Psoas muscle (tissue), 8 donors: Measurements from ENCODE around the gene ADGRG1. TPM values are rescaled to one million over a fixed set of nuclear protein-coding genes. Genes with fewer than 3 reads are reported as not detected.

Source experiments
- ATAC-seq, 4 donors: fragments of 200-7000 bp; cut with Tn5 transposase; one replicate each; pipeline ENCODE4 v1.9.1; 2020; ENCODE audit warnings: moderate library complexity in 3 of 4, mild to moderate bottlenecking in 2 of 4
- DNase-seq, 2 donors: peaks; one replicate each; pipeline ENCODE4 v3.0.0-alpha.2; 2020
- H3K27ac ChIP-seq: fragments of 200-600 bp; one replicate; pipeline ENCODE4 v1.8.0; 2022
- H3K27me3 ChIP-seq, 3 donors: fragments of 200-600 bp in 1 of 3; one replicate each; pipeline versions ENCODE4 v1.6.1 to v1.8.0; 2013 to 2022; ENCODE audit warnings: low read length in 2 of 3, mild to moderate bottlenecking in 2 of 3, moderate library complexity in 1 of 3; ENCODE audit not compliant: insufficient read depth in 3 of 3
- H3K36me3 ChIP-seq, 2 donors: fragments of 200-600 bp in 1 of 2; one replicate each; pipeline versions ENCODE4 v1.6.1 to v1.8.0; 2013 to 2022; ENCODE audit warnings: low read depth in 1 of 2, mild to moderate bottlenecking in 1 of 2, moderate library complexity in 1 of 2; ENCODE audit not compliant: insufficient read depth in 1 of 2
- H3K4me1 ChIP-seq: fragments of 200-600 bp; one replicate; pipeline ENCODE4 v1.8.0; 2022
- H3K4me3 ChIP-seq: fragments of 200-600 bp; one replicate; pipeline ENCODE4 v1.8.0; 2022; ENCODE audit warnings: mild to moderate bottlenecking
- H3K9me3 ChIP-seq: fragments of 200-600 bp; one replicate; pipeline ENCODE4 v1.8.0; 2022
- WGBS, 3 donors: extraction: QIAGEN DNeasy Blood & Tissue Kit; methylation state at CpG; one replicate each; pipeline versions ENCODE4 v1.1.6 to v1.1.7; 2013; 5-methylcytosine and 5-hydroxymethylcytosine counted together
- intact Hi-C, 2 donors: fragments of 100-400 bp; cut with DNase I; formaldehyde crosslinking; loops; one replicate each; pipeline versions ENCODE4 v1.11.0 to v1.14.2; 2022
- polyA plus RNA-seq, 3 donors: library from polyadenylated mRNA; stranded (reverse); fragments of 200-250 nt; gene quantifications; one replicate each; pipeline ENCODE4 v1.2.3, GENCODE V29; 2013
- total RNA-seq, 4 donors: library from RNA; stranded (reverse); fragmentation: NEBNext Ultra II Directional in 2 of 4; extraction: Animal tissue kit (Norgen Biotek cat#: 25700) in 2 of 4; gene quantifications; one replicate each; pipeline versions ENCODE4 v1.2.1 to v1.2.4, GENCODE V29; 2021 to 2023
- TF ChIP-seq, protein P1 (sequence below): fragments of 200-600 bp; IDR thresholded peaks from one replicate; pipeline ENCODE4 v1.8.0; 2022; ENCODE audit warnings: antibody characterized with exemption
- donor health status: healthy with polysubstance abuse.
- donor health status: DM: no; HTN: no; CAD: no; lungs with moderate emphysema.
- donor health status: Bipolar disorder and iron deficiency.
- donor health status: healthy.
- donor health status: DM: yes; HTN: yes; CAD: no.
- donor health status: DM: no; HTN: no; CAD: no.
- donor health status: DM: no; HTN: no; CAD: no.
- donor health status: DM: yes; HTN: yes; CAD: no.

ADGRG1 gene
- total and polyA plus RNA-seq, 7 donors: 5.3 to 19.4 (median 14.2) TPM

DNA sequence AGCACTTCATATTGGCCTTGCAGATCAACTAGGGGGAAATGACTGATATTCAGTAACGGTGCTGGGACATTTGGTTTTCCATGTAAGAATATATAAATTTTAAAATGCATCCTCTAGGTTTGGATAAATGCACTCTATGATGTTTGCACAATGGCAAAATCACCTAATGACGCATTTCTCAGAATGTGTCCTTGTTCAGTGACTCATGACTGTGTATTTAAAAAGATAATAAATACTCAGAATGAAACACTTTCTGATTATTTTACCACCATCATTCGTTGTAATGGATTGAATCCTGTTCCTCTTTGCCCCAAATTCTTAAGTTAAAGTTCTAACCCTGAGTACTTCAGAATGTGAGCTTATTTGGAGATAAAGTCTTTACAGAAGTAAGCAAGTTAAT, 17.2 kb upstream of the ADGRG1 start:
- Histone ChIP-seq H3K27ac (no peak overlapping the region), H3K4me1 (no peaks in the 10 kb centered on the region), H3K9me3 (no peaks in the 10 kb centered on the region), H3K27me3 (no peaks in the 10 kb centered on the region), H3K36me3 (no peaks in the 10 kb centered on the region), H3K4me3 (no peak overlapping the region)
- no peak for ATAC-seq
- TF ChIP-seq, protein P1, sequence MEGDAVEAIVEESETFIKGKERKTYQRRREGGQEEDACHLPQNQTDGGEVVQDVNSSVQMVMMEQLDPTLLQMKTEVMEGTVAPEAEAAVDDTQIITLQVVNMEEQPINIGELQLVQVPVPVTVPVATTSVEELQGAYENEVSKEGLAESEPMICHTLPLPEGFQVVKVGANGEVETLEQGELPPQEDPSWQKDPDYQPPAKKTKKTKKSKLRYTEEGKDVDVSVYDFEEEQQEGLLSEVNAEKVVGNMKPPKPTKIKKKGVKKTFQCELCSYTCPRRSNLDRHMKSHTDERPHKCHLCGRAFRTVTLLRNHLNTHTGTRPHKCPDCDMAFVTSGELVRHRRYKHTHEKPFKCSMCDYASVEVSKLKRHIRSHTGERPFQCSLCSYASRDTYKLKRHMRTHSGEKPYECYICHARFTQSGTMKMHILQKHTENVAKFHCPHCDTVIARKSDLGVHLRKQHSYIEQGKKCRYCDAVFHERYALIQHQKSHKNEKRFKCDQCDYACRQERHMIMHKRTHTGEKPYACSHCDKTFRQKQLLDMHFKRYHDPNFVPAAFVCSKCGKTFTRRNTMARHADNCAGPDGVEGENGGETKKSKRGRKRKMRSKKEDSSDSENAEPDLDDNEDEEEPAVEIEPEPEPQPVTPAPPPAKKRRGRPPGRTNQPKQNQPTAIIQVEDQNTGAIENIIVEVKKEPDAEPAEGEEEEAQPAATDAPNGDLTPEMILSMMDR: no peak
- 79 to 93% (median 81%) methylated on average over 3 of the region's 3 CpGs for WGBS, 3 donors
- intact Hi-C loops: no loop called here
- no peak for DNase-seq

- TF ChIP-seq, protein P1: no peak
- Histone ChIP-seq H3K27ac (no peak overlapping the region), H3K27me3 (no peaks in the 10 kb centered on the region), H3K9me3 (no peaks in the 10 kb centered on the region), H3K4me3 (no peak overlapping the region), H3K4me1 (no peaks in the 10 kb centered on the region), H3K36me3 (no peaks in the 10 kb centered on the region)
- ATAC-seq (no peak), DNase-seq (no peak)
- WGBS, 3 donors: 63 to 83% (median 67%) methylated on average over 4 of the region's 4 CpGs
- intact Hi-C loops: no loop called here
Measured at GRCh38 chr16:57611706-57612105, 16.7 kb upstream of the ADGRG1 start.

DNA sequence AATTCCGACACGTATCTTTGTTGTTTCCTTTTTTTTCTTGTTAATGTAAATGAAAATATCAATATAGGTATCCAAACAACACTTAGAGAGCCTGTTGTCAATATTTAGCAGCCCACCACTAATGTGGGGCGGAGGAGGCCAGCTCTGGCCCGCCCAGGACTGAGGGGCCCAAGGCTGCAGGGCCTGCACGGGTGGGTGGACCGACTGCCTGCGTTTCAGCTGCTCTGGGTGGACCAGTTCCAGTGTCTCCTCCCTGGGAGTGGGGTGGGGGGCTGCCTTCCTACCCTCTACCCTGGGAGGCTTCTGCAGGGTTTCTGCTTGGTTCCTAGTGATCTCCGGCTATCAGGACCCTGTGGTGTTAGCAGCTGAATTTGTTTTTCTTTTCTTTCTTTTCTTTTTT, 15.9 kb upstream of the ADGRG1 start:
- intact Hi-C loops: no loop called here
- Histone ChIP-seq H3K9me3 (no peaks in the 10 kb centered on the region), H3K27ac (no peak overlapping the region), H3K4me3 (no peak overlapping the region), H3K36me3 (no peaks in the 10 kb centered on the region), H3K4me1 (no peaks in the 10 kb centered on the region), H3K27me3 (no peaks in the 10 kb centered on the region)
- DNase-seq: no peak
- WGBS, 3 donors: 76 to 83% (median 80%) methylated on average over 8 of the region's 8 CpGs
- TF ChIP-seq, protein P1: no peak
- ATAC-seq: no peak

DNA sequence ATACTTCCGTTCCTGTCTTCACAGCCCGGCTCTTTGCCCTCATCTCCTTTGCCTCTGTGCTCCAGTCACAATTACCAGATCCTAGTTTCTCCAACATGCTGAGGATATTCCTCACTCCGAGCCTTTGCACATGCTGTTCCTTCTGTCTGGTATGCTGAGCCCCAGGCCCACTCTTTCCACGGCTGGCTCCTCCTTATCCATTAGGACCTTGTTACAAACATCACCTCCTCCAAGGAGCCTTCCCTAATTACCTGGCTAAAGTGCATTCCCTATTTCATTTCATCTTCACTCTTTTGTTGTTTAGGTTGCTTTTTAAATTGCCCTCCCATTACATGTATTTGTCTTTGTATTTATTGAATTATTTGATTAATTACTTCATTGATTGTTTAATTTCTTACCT, 14.9 kb upstream of the ADGRG1 start:
- ATAC-seq (no peak), DNase-seq (no peak)
- Histone ChIP-seq H3K36me3 (no peaks in the 10 kb centered on the region), H3K27ac (no peak overlapping the region), H3K27me3 (no peaks in the 10 kb centered on the region), H3K4me3 (no peak overlapping the region), H3K4me1 (no peaks in the 10 kb centered on the region), H3K9me3 (no peaks in the 10 kb centered on the region)
- intact Hi-C loops: no loop called here
- WGBS, 3 donors: 67 to 78% (median 69%) methylated on average over 4 of the region's 4 CpGs
- TF ChIP-seq, protein P1: no peak

DNA sequence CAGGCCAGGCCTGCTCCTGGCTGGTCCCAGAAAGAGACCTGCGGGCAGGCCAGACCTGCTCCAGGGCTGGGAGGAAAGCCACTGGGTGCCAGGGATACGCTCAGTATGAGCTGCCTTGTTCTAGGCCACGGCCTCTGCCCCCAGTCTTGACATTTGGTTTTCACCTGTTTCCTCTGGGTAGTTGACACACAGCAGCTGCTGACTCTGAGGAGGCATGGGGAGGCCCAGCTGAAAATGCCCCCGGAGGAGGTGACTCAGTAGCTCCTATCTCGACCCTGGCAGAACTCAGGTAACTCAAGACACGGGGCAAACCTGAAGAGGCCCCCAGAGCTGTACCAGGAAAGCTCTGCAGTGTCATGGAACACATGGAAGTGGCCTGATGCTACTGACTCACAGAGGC, 13.9 kb upstream of the ADGRG1 start:
- H3K27ac ChIP-seq: no peak overlapping the region
- intact Hi-C loops: no loop called here
- no peaks in the 10 kb centered on the region for H3K36me3 ChIP-seq
- DNase-seq: no peak
- no peaks in the 10 kb centered on the region for H3K27me3 ChIP-seq
- no peak overlapping the region for H3K4me3 ChIP-seq
- H3K9me3 ChIP-seq: no peaks in the 10 kb centered on the region
- 63 to 76% (median 66%) methylated on average over 6 of the region's 6 CpGs for WGBS, 3 donors
- TF ChIP-seq, protein P1: no peak
- no peak for ATAC-seq
- no peaks in the 10 kb centered on the region for H3K4me1 ChIP-seq
